ENCODE measurements around the gene ZDHHC4.

DNA sequence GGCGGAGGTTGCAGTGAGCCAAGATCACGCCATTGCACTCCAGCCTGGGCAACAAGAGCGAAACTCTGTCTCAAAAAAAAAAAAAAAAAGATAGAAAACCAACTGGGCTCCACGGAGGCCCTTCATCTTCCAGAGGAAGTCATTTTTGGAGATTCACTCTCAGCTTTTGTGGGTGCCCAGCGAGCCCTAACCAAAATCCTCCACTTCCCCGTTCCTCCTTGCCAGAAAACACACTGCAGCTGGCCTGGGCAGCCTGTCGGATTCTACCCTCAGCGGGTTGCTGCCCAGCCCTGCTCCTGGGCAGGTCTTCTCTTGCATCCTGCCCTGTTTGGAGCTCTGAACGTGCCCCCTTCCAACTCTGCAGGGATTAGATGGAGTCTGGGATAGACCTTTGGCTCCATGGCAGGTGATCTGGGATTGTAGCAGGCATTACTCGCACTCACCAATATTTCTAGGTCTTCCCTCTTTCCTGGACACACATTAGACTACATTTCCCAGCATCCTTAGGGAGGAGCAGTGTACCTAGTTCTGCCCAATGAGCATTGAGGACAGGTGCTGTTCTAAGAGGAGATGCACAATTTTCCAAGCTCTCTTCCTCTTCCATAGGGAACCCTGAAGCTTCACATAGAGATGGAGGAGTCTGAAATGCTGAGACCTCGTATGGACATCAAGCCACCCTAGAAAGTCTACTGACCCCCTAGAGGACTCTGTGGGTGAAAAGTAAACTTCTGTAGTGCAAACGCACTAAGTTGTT lies 30.6 kb upstream of the ZDHHC4 start:
- TF ChIP-seq, protein P1, sequence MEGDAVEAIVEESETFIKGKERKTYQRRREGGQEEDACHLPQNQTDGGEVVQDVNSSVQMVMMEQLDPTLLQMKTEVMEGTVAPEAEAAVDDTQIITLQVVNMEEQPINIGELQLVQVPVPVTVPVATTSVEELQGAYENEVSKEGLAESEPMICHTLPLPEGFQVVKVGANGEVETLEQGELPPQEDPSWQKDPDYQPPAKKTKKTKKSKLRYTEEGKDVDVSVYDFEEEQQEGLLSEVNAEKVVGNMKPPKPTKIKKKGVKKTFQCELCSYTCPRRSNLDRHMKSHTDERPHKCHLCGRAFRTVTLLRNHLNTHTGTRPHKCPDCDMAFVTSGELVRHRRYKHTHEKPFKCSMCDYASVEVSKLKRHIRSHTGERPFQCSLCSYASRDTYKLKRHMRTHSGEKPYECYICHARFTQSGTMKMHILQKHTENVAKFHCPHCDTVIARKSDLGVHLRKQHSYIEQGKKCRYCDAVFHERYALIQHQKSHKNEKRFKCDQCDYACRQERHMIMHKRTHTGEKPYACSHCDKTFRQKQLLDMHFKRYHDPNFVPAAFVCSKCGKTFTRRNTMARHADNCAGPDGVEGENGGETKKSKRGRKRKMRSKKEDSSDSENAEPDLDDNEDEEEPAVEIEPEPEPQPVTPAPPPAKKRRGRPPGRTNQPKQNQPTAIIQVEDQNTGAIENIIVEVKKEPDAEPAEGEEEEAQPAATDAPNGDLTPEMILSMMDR (IDR thresholded peaks at IDR 0.05): no peak
- TF ChIP-seq ZFX (IDR thresholded peaks at IDR 0.05; ENCODE audit: borderline replicate concordance): no peak

Measured in 22Rv1 (cell line).